A549 (cell line): ENCODE measurements around the gene TSR3. TPM values are rescaled to one million over a fixed set of nuclear protein-coding genes. Genes with fewer than 3 reads are reported as not detected.
A peak's percentile ranks its signal among the peaks of the same experiment; 100 is the strongest.

ENCODE experiments used
- ATAC-seq, 2 experiments: fragments of 200-7000 bp in 1 of 2; fragments of >200 bp in 1 of 2; cut with Nextera tagmentation in 1 of 2; cut with Tn5 transposase in 1 of 2; 3 replicates each; pipeline versions ENCODE4 v1.8.0 to v1.9.1; 2018 to 2020; ENCODE audit warnings: mild to moderate bottlenecking in 1 of 2, moderate library complexity in 1 of 2
- CTCF ChIA-PET: fragments of 300-600 bp; sonication (Branson Sonifier 250); formaldehyde crosslinking; extraction: SDS; loops from one replicate; lab custom pipeline; 2021; ENCODE audit warnings: antibody characterized with exemption, inconsistent platforms; lab: Yijun Ruan, JAX
- POLR2A ChIA-PET: fragments of 350-600 bp; formaldehyde crosslinking; extraction: SDS; loops from one replicate; lab custom pipeline; 2021; ENCODE audit warnings: antibody characterized with exemption, inconsistent platforms; lab: Yijun Ruan, JAX
- DNase-seq, 2 experiments: peaks; one replicate each; pipeline versions ENCODE4 v3.0.0 to v3.0.0-alpha.2; 2011 to 2016; ENCODE audit warnings: low read depth in 1 of 2, low spot score in 1 of 2
- FAIRE-seq: peaks from 2 replicates; lab custom pipeline; 2011; peaks lifted over from hg19 to GRCh38; lab: Jason Lieb, UNC
- H3K27ac ChIP-seq, 2 experiments: fragments of >200 bp; sonication (Bioruptor Twin); formaldehyde crosslinking; 3 replicates each; pipeline ENCODE4 v1.5.1; 2016 to 2017
- H3K4me1 ChIP-seq: fragments of >200 bp; sonication (Bioruptor Twin); formaldehyde crosslinking; 3 replicates; pipeline ENCODE4 v1.6.1; 2016
- H3K4me2 ChIP-seq: fragments of >200 bp; sonication (Bioruptor Twin); formaldehyde crosslinking; 3 replicates; pipeline ENCODE4 v1.6.1; 2016
- H3K4me3 ChIP-seq: fragments of >200 bp; sonication (Bioruptor Twin); formaldehyde crosslinking; 3 replicates; pipeline ENCODE4 v1.5.1; 2016
- H3K9me3 ChIP-seq: fragments of >200 bp; sonication (Bioruptor Twin); formaldehyde crosslinking; 3 replicates; pipeline ENCODE4 v1.6.1; 2016
- CBX2 ChIP-seq: fragments of 200-600 bp; sonication (generic); IDR thresholded peaks from 2 replicates; pipeline ENCODE4 v1.6.1; 2016; ENCODE audit warnings: low read depth, mild to moderate bottlenecking, borderline replicate concordance
- CHD2 ChIP-seq: fragments of 150-350 bp; IDR thresholded peaks from 2 replicates; pipeline ENCODE4 v1.6.1; 2014; ENCODE audit warnings: low read length; ENCODE audit not compliant: partially characterized antibody
- CHD4 ChIP-seq: fragments of 200-600 bp; sonication (generic); IDR thresholded peaks from 2 replicates; pipeline ENCODE4 v1.6.1; 2016; ENCODE audit warnings: antibody characterized with exemption, mild to moderate bottlenecking, borderline replicate concordance
- ESRRA ChIP-seq: fragments of 150-350 bp; IDR thresholded peaks from 2 replicates; pipeline ENCODE4 v1.6.1; 2014; ENCODE audit warnings: mild to moderate bottlenecking, low read length, borderline replicate concordance
- HDAC2 ChIP-seq: fragments of 200-600 bp; sonication (generic); IDR thresholded peaks from 2 replicates; pipeline ENCODE4 v1.6.1; 2016
- HOXA7 ChIP-seq: fragments of 250-450 bp; sonication (Bioruptor Pico); IDR thresholded peaks from 2 replicates; pipeline ENCODE4 v1.5.0; 2020; ENCODE audit warnings: mild to moderate bottlenecking, moderate library complexity
- MAFK ChIP-seq: fragments of 450-650 bp; IDR thresholded peaks from 2 replicates; pipeline ENCODE4 v1.6.1; 2014; ENCODE audit not compliant: partially characterized antibody
- POLR2A ChIP-seq: IDR thresholded peaks from 2 replicates; pipeline ENCODE4 v1.6.1; 2012; ENCODE audit warnings: mild to moderate bottlenecking, low read length
- POLR2AphosphoS2 ChIP-seq: conservative IDR thresholded peaks from 2 replicates; pipeline ENCODE4 v1.6.1; 2012; ENCODE audit warnings: low read length, improper control_type of control experiment, inconsistent platforms
- RAD21 ChIP-seq, 2 experiments: fragments of >200 bp in 1 of 2; sonication (Bioruptor Twin) in 1 of 2; formaldehyde crosslinking in 1 of 2; IDR thresholded peaks in 1 of 2; conservative IDR thresholded peaks in 1 of 2; 2 replicates in 1 of 2; 3 replicates in 1 of 2; pipeline ENCODE4 v1.6.1; 2012 to 2018; ENCODE audit warnings: inconsistent platforms in 1 of 2
- RFX5 ChIP-seq: fragments of 450-650 bp; IDR thresholded peaks from 2 replicates; pipeline ENCODE4 v1.7.1; 2014; ENCODE audit warnings: antibody characterized with exemption, mild to moderate bottlenecking, moderate library complexity
- ZC3H11A ChIP-seq: fragments of 450-650 bp; IDR thresholded peaks from 2 replicates; pipeline ENCODE4 v1.6.1; 2014; ENCODE audit warnings: antibody characterized with exemption, mild to moderate bottlenecking
- ZFP36 ChIP-seq: fragments of 450-650 bp; IDR thresholded peaks from 2 replicates; pipeline ENCODE4 v1.6.1; 2014; ENCODE audit warnings: borderline replicate concordance; ENCODE audit not compliant: partially characterized antibody
- WGBS: methylation state at CpG from one replicate; pipeline ENCODE4 v1.1.6; 2017; ENCODE audit errors: missing lambda C conversion rate; 5-methylcytosine and 5-hydroxymethylcytosine counted together
- polyA plus RNA-seq, 4 experiments: library from polyadenylated mRNA; depleted of rRNA in 3 of 4; stranded (reverse); fragments of >200 nt; fragmentation: RNase III in 1 of 4; extraction: RNeasy Plus Mini Kit Qiagen cat#74134 plus additional on column Dnase treatment in 1 of 4; gene quantifications; 2 replicates in 3 of 4; 3 replicates in 1 of 4; pipeline ENCODE4 v1.2.3, GENCODE V29; 2011 to 2017
- TF ChIP-seq, protein P1 (sequence below): fragments of 250-450 bp; sonication (Bioruptor Pico); IDR thresholded peaks from 2 replicates; pipeline ENCODE4 v1.5.0; 2021; ENCODE audit warnings: mild to moderate bottlenecking, moderate library complexity, borderline replicate concordance
- TF ChIP-seq, protein P2 (sequence below): fragments of >200 bp; sonication (Bioruptor Twin); formaldehyde crosslinking; IDR thresholded peaks from 2 replicates; pipeline ENCODE4 v1.6.1; 2016
- TF ChIP-seq, protein P3 (sequence below): fragments of >200 bp; sonication (Bioruptor Twin); formaldehyde crosslinking; IDR thresholded peaks from 3 replicates; pipeline ENCODE4 v1.5.1; 2016

The TSR3 gene
- polyA plus RNA-seq, 2 of the 4 experiments (the other 2 are of a cell fraction), result 32.6 to 52.3 TPM

DNA sequence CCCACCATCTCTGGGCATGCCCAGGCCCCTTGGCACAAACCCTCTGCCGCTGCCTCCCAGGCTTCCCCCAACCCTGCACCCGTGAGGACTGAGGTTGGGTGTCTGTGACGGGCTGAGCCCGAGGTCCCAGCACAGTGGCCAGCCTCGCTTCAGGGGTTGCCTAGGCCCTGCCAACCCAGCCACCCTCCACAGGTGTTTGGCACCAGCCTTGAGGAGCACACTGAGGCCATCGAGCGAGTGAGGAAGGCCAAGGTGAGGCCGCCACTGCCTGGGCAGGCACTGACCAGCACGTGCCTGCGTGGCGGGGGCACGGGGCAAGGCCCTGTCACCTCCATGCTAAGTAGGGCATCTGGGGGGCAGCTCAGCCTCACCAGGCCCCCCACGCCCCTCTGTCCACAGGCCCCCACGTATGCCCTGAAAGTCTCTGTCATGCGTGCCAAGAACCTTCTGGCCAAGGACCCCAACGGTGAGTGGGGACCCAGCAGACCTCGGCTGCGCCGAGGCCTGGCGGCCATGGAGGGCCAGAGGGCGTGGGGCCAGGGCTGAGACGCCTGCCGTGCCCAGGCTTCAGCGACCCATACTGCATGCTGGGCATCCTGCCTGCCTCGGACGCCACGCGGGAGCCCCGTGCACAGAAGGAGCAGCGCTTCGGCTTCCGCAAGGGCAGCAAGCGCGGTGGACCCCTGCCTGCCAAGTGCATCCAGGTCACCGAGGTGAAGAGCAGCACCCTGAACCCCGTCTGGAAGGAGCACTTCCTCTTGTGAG, 10.8 kb downstream of the TSR3 start (continued):
- TF ChIP-seq, protein P1, sequence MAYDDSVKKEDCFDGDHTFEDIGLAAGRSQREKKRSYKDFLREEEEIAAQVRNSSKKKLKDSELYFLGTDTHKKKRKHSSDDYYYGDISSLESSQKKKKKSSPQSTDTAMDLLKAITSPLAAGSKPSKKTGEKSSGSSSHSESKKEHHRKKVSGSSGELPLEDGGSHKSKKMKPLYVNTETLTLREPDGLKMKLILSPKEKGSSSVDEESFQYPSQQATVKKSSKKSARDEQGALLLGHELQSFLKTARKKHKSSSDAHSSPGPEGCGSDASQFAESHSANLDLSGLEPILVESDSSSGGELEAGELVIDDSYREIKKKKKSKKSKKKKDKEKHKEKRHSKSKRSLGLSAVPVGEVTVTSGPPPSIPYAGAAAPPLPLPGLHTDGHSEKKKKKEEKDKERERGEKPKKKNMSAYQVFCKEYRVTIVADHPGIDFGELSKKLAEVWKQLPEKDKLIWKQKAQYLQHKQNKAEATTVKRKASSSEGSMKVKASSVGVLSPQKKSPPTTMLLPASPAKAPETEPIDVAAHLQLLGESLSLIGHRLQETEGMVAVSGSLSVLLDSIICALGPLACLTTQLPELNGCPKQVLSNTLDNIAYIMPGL (CRISPR knock-in tag), result no peak

DNA sequence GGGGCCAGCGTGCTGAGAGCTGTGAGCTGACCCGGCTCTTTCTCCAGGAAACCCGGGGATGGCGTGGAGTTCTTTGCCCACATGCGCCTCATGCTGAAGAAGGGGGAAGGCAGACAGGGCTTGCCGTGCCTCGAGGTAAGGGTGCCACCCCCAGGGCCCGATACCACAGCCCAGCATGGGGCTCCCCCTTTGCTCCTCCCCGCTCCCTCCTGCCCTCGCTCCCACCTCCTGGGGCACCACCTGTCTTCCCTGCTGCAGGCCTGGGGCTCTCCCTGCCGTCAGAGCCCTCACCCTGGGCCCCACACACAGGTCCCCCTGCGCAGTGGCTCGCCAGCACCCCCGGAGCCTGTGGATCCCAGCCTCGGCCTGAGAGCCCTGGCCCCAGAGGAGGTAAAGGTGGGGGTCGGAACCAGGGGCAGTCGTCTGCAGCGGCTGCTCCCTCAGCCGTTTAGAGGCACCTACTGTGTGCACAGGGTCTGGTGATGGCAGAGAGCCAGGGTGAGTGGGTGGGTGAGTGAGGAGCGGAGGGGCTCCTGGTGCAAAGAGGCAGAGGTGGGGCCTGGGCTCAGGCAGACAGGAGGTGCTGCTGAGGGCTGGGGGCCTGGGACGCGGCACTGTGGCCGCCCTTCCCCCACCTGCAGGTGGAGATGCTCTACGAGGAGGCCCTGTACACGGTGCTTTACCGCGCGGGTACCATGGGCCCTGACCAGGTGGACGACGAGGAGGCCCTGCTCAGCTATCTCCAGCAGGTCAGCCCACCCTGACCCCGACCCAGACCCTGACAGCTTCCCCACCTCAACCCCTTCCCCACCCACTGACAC, 12.6 kb downstream of the TSR3 start:
- Histone ChIP-seq H3K4me3 (no peak overlapping the region), H3K4me2 (no peak overlapping the region), H3K4me1 (peaks cover 16% of the 10 kb centered on the region), H3K27ac (no peak overlapping the region), H3K9me3 (no peaks in the 10 kb centered on the region)
- ATAC-seq (no peak), FAIRE-seq (no peak), DNase-seq (no peak)
- ChIA-PET POLR2A (no interaction called here), CTCF (interaction anchor here (0.7 to 5.5 kb wide), 13 partner anchors 8 to 426 kb away, joined by 3 to 46 read pairs (median 6); partner anchors contain the start of genes GNPTG and TSR3)
- TF ChIP-seq HOXA7 (CRISPR knock-in tag) (no peak), ZFP36 (no peak), HDAC2 (no peak), POLR2A (no peak), CHD4 (no peak), MAFK (no peak), ZC3H11A (no peak), ESRRA (no peak), RFX5 (no peak), POLR2AphosphoS2 (no peak), RAD21 (conservative IDR thresholded peaks at IDR 0.05 in 1 of 2, IDR thresholded peaks at IDR 0.05 in 1 of 2) (no peak), CBX2 (no peak), CHD2 (no peak)
- TF ChIP-seq, protein P2, sequence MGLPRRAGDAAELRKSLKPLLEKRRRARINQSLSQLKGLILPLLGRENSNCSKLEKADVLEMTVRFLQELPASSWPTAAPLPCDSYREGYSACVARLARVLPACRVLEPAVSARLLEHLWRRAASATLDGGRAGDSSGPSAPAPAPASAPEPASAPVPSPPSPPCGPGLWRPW, result no peak
- 42% methylated on average over 17 of the region's 31 CpGs for WGBS

DNA sequence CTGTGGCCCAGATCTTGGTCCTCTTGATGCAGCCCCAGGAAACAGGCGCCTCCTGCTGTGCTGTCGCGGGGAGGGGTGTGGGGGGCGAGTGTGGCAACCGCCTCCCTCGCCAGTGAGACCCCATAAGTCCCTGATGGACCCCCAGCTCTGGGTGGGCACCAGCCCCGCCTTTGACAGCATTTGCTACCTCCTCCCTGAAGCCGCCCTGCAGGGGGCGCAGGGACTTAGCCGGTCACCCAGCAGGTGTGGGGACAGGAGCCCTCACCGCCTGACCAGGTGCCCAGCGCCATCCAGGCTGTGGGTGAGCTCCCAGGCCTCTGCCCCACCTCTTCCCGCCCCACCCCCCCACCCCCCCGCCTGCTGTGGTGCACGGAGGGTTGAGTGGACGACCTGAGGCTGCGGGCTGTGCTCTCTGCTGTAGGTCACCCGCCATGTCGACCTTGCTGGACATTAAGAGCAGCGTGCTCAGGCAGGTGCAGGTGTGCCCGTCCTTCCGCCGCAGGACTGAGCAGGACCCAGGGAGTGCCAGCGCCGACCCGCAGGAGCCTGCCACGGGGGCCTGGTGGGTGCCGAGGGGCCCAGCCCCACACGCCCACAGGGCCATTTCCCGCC, 13.5 kb downstream of the TSR3 start:
- 2% methylated on average over 6 of the region's 30 CpGs for WGBS
- H3K27ac ChIP-seq, result no peak overlapping the region
- peak in 1 of 2 experiments; percentile 31; a peak in 3 of 6 replicates for ATAC-seq
- TF ChIP-seq, protein P3, sequence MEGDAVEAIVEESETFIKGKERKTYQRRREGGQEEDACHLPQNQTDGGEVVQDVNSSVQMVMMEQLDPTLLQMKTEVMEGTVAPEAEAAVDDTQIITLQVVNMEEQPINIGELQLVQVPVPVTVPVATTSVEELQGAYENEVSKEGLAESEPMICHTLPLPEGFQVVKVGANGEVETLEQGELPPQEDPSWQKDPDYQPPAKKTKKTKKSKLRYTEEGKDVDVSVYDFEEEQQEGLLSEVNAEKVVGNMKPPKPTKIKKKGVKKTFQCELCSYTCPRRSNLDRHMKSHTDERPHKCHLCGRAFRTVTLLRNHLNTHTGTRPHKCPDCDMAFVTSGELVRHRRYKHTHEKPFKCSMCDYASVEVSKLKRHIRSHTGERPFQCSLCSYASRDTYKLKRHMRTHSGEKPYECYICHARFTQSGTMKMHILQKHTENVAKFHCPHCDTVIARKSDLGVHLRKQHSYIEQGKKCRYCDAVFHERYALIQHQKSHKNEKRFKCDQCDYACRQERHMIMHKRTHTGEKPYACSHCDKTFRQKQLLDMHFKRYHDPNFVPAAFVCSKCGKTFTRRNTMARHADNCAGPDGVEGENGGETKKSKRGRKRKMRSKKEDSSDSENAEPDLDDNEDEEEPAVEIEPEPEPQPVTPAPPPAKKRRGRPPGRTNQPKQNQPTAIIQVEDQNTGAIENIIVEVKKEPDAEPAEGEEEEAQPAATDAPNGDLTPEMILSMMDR, result peak; percentile 64
- TF ChIP-seq RFX5 (no peak), RAD21 (conservative IDR thresholded peaks at IDR 0.05 in 1 of 2, IDR thresholded peaks at IDR 0.05 in 1 of 2) (peak in 1 of 2 experiments; percentile 38; a peak in 1 of 5 replicates)
- CTCF ChIA-PET, result interaction anchor here (0.6 to 5.5 kb wide), 22 partner anchors 8 to 446 kb away, joined by 3 to 46 read pairs (median 4); partner anchors contain the start of genes GNPTG and TSR3
- DNase-seq, result peak; percentile 50 to 52
- POLR2A ChIA-PET, result no interaction called here
- 0 out of 3 replicates have a peak overlapping the region, but pooled peaks have one; percentile 20 for H3K4me2 ChIP-seq
- FAIRE-seq, result no peak
- peaks cover 18% of the 10 kb centered on the region for H3K4me1 ChIP-seq
- no peaks in the 10 kb centered on the region for H3K9me3 ChIP-seq
- H3K4me3 ChIP-seq, result no peak overlapping the region
